NCI-H345 (cell line): ENCODE data around the gene ACYP2.
A peak's percentile ranks its signal among the peaks of the same experiment; 100 is the strongest.
"Not testable (repeated sequence)": the region's sequence is repeated elsewhere in the genome, so short reads cannot be mapped to it uniquely, and the experiment has no call there.

ENCODE experiments used
- DNase-seq: peaks from one replicate; lab custom pipeline; 2025; lab: John Stamatoyannopoulos, UW

The ACYP2 gene

DNA sequence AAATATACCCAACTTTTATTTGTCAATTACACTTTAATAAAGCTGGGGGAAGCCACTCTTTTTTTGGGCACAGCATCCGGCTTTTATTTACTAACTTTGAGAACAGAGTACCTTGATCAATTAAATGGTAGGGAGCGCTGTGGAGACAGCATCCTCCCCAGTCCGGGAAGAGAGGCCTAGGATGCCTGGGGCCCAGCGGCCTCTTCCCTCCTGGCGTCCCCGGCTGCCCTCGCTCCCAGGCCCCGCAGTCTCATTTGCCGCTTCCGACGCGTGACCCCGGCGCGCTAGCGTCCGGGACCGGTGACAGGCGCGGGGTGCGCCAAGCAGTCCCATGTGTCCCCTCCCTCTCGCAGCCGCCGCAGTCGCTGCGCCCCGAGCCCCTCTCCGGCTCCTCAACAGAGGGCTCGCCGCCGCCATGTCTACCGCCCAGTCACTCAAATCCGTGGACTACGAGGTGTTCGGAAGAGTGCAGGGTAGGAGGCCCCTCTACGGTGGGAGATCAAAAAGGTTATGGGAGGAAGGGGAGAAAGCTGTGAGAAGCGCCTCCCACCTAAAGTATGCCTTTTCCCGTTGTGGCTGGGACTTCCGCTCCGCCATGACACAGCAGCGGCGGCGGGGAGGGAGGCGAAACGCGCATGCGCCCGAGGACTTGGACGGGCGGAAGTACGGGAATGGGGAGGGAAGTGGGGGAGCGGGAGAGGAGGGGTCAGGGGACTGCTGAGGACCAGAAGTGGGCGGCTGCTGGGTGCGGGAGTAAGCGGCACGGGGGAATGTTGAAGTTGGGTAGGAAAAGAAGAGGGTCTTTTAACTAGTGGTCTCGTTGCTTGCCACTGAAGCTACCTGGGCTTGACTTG, at the start of gene ACYP2:
ACYP2 (plus strand) TSS at position 332 of the 854 bp plus-strand sequence.
- DNase-seq, result peak; percentile 97

DNA sequence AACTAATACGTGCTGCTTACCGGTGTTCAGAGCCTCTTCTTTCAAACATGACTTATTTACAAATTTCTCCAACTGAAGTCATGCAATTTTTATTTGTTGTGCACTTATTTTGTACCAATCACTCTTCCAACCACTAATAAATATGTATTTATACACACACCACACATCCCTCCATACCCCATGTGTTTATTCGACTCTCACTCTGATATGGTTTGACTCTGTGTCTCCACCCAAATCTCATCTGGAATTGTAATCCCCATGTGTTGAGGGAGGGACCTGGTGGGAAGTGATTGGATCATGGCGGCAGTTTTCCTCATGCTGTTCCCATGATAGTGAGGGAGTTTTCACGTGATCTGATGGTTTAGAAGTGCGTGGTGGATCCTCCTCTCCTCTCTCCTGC, 49.5 kb upstream of the ACYP2 start:
- DNase-seq, result no peak

DNA sequence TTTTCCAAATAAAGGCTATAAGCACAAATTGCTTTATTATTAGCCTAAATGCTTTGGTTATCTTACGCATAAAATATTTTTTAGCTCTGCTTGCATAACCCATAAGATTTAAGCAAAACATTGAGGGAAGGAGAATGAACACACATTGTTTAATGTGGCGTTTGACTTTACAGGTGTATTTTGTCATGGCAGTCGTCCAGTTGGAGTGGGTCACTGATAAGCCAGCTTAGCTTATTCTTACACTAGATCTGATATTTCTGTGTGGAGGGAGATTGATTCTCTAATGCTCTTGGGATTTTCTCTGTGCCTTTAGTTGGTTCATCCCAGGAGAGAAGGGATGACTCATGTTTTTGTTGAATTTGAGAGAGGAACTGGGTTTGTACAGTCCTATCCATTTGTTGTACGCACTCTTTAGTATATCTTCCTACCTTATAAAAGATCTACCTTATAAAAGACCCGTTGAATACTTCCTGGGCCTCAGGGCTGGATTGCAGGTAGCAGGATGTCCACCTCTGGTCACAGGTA, 47.5 kb upstream of the ACYP2 start:
- DNase-seq, result no peak

DNA sequence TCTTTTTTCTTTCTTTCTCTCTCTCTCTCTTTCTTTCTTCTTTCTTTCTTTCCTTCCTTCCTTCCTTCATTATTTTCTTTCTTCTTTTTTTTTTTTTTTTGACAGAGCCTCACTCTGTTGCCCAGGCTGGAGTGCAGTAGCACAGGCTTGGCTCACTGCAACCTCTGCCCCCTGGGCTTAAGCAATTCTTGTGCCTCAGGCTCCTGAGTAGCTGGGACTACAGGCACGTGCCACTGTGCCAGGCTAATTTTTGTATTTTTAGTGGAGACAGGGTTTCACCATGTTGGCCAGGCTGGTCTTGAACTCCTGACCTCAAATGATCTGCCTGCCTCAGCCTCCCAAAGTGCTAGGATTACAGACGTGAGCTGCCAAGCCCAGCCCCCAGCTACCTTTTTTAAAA, 42.9 kb upstream of the ACYP2 start:
- DNase-seq, result not testable (repeated sequence)

DNA sequence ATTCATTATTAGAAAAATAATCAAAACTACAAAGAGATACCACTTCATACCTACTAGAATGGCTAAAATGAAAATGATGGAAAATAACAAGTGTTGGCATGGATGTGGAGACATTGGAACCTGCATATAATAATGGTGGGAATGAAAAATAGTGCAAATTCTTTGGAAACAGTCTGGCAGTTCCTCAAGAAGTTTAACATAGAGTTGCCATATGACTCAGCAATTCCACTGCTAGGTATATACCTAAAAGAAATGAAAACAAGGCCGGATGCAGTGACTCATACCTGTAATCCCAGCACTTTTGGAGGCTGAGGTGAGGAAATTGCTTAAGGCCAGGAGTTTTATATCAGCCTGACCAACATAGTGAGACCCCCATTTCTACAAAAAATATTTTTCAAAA, 41.6 kb upstream of the ACYP2 start:
- DNase-seq, result no peak

DNA sequence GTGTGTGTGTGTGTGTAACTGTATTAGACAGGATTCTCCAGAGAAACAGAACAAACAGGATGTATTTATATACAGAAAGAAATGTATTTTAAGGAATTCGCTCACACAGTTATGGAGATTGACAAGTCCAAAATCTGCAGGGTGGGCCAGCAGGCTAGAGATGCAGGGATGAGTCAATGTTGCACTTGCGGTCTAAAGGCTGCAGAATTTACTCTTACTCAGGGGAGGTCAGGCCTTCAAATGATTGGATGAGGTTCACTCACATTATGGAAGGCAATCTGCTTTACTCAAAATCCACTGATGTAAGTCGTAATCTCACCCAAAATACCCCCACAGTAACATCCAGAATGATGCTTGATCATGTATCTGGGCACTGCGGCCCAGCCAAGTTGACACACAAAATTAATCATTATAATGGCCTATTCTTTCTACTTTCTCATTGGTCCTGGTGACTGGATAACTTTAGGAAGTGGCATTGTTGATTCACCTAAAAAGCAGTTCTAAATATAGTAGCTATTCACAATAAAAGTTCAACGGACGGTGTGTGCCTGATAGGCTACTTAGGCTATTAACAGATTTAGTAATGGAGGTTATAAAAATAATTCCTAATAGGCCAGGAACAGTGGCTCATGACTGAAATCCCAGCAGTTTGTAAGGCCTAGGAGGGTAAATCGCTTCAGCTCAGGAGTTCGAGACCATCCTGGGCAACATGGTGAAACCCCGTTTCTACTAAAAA, 40.6 kb upstream of the ACYP2 start:
- DNase-seq, result no peak

DNA sequence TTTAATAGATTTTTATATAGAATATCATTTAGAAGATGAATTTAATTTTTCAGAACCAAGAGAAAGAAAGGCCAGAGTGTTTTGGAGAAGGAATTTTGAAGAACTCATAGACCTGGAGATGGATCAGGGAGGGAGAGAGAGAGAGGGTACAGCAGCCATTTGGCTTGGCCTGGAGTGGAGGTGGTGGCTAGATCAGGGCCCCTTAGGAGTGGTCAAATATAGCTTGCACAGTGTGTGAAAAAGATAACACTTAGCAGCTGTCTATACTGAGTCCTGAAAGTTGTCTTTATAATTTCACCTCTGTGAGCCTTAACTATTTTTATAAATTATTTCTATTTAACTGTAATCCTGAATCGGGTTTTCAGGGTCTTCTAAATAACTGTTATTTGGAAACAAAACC, 38.8 kb upstream of the ACYP2 start:
- no peak for DNase-seq

DNA sequence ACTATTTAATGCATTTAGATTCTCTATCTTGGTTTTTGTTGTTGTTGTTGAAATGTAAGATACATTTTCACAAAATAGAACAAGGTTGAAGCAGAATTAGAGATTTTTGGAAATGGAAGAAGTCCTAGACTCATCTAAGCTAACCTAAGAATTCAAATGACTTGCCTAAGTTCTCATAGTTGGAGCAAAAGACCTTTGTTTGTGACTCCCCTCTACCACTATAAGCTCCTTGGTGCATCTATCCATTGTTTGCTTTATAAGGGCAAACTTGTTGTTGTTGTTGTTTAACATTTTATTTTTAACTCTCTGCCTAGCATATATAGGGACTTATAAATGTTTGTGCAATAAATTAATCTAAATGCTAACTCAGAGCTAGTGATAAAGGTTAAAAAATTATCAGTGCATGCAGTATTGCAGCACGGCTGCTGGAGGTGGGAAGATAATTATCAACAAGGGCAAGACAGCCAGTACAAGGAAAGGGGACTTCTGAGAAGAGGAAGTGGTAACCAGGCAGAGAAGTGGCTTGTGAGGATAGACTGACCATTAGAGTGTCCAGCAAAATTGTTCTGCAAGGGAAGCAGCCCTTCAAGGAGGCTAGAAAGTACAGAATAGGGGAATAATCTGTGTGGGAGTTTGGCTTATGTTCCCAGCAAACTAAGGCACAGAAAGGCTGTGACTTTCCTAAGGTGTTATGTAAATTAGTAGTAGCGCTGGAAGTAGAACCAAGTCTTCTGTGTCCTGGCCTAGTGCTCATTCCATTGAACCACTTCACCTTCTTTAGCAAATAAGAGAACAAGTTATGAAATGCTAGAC, 38.1 kb upstream of the ACYP2 start:
- DNase-seq, result no peak

DNA sequence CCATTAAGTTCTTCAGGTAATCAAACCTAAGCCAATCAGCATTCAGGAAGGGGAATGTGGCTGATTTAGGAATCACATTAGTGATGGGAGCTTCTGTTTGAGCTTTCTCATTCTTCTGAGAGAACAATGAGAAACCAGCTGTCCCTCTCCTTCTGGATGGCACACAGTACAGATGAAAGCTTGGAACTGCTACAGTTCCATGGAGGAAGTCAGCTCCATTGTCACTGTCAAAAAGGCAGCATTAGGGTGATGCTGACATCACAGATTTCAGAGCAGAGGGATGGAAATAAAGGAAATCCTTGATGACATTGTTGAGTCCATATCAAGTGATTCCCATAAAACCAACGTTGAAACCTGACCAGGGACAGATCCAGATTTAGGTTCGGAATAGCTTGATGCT, 36.1 kb upstream of the ACYP2 start:
- peak; percentile 46 for DNase-seq

DNA sequence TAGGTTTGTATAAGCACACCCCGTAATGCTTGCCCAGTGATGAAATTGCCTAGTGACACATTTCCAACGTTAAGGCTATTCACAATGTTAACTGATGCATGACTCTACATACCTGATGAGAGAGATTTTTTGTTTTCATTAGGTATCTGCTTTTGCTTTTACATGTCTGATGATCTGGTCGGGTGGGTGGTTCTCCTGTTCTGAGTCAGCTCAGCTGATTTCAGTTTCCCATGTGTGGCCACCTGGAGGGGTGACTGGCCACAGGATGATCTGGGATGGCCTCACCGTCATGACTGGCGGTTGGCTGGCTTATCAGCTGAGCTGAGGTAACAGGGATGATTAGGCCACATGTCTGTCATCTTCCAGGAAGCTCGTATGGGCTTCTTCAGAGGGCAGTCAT, 33.8 kb upstream of the ACYP2 start:
- peak; percentile 76 for DNase-seq

DNA sequence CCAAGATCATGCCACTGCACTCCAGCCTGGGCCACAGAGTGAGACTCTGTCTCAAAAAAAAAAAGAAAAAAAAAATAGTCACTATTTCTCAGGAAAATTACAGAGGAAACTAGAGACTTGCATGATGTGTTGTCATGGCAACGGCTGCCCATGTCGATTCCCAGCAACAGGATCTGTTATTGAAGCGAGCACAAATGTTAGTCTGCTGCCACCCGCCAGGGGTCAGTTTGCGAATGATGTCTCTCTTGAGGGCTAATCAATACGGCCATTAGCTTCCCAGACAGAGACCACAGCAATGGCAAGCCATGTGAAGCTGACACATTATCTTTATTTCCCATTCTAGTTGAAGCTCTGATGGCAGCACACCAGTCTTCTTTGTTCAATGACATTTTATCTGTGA, 32.4 kb upstream of the ACYP2 start:
- DNase-seq, result no peak

DNA sequence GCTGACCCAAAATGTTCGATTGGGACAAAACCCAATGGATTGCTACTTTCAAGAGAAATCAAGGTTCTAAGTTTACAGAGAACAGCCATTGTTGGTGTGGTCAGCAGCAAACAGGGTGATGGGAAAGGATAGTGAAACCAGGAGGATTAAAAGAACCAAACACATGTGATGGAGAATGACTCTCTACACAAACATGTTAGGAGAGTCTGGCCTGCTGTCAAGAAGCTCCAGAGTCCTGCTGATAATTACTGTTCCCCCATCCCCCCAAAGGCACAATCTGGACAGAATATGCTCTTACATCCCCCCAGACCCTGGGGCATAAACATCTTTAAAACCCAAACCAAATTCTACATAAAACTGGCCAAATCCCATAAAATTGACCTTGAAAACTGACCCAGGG, 32.0 kb upstream of the ACYP2 start:
- no peak for DNase-seq

DNA sequence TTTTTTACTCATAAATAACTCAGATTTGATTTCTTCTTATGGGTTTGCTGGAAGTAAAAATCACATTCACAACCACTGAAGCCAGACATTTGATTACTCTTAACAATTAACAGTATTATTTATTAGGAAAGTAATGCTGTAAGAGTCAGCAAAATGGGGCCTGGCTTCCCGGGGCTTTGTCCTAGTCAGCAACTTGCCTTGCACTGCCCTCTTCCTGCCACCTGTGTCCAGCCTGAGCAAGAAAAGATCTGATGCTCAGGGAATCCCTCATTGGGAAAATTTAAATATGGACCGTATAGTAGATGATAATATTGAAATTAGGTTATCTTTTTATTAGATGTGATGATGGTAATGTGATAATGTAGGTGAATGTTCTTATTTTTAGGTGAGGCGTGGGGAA, 30.8 kb upstream of the ACYP2 start:
- no peak for DNase-seq

DNA sequence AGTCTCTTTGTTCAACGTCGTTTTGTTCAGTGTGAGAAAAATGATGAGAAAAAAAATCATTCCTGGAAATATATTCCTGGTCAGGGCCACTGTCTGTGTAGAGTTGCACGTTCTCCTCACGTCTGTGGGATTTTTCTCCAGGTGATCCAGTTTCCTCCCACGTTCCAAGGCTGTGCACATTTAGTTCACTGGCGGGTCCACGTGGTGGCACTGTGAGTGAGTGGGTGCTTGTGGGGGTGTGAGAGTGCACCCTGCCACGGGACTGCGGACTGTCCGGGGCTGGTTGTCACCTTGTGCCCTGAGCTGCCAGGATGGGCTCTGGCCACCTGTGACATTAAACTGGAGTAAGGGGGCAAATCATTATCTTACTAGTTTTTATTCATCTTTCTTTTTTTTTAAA, 30.3 kb upstream of the ACYP2 start:
- no peak for DNase-seq

DNA sequence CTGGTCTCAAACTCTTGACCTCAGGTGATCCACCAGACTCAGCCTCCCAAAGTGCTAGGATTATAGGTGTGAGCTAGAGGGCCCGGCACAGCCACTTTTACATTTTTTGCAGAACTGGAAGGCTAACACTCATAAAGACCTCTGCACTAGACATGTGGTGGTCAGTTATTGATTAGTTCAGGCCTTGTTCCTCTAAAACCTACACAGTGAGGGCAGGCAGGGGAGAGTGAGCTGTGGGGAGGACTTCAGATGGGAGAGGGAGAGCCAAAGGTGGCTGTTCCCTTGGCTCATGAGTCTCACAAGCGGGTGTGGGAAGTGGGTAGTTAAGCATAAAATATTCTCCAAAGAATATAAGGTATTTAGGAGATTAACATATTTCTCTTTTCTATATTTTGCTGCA, 29.3 kb upstream of the ACYP2 start:
- no peak for DNase-seq

DNA sequence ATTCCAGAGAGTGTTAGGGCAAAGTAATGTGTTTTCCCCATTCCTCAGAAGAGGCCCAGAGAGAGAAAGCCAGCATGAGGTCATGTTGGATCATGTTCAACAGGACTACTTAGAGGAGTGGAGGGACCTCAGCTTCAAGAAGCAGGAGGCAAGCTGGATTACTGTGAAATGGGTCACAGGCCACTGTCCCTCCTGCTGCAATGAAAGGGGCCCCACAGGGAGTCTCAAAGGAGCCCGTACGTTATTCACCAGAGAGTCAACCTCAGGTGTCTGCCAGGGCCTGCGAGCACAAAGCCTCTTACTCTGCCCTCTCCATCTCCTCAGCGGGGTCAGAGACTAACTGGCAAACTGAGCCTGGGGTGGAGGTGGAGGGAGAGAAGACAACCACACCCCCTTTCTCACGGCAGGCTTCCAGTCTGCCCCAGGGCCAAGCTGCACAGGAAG, 27.2 kb upstream of the ACYP2 start:
- DNase-seq, result no peak

DNA sequence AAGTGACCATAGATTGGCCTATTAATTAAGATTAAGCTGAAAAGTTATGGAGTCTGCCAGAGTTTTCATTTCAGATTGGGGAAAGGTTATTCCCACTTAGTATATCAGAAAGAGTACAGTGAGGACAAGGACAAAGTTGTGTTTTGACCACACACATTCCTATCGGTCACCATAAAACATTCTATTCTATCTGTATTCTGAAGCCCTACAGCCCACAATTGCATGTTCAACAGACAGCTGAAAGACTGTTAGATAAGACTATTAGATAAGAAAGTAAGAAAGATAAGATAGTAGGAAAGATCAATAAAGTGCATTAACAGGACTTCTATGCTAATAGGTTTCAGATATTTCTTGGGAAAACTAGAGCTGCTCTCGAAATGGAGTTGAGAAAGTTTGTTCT, 26.7 kb upstream of the ACYP2 start:
- DNase-seq, result no peak

DNA sequence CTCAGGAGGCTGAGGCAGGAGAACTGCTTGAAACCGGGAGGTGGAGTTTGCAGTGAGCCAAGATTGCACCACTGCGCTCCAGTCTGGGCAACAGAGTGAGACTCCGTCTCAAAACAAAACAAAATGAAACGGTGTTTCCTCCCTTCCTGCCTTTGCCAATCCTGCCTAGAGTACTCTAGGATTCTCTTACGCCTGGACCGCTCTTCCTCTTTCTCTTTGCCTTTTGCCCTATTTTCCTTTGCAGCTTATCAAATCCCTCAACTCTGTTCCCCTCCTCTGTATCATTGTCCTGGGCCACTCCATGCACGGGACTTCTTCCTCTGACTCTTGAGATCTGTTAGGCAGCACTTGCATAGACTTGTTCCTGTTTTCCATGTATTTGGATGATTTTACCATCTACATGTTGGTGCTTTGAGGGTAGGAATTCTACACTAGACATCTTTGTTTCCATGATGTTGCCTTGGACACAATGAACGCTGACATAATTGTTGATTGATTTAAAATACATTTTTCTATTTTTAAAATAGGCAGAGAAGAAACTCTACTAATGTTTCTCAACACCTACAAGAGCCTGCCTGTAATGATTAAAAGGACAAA, 24.8 kb upstream of the ACYP2 start:
- DNase-seq, result no peak

DNA sequence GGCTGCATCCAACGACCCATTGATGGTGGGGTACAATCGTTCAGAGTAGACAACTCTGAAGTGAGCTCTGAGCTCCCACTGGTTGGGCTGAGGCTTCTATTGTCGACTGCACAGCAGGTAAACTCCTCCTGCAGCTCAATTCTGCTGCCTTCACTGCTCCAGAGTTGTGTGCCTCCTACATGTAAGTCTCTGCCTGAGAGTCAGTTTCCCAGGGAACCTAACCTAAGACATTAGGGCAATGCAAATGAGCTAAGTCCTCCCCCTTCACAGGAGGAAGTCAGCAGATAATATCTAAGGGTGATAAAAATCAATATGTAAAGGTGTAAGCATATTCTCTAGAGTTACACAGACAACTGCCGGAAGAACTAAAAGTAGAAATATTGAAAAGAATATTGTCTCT, 22.5 kb upstream of the ACYP2 start:
- DNase-seq, result peak; percentile 7

DNA sequence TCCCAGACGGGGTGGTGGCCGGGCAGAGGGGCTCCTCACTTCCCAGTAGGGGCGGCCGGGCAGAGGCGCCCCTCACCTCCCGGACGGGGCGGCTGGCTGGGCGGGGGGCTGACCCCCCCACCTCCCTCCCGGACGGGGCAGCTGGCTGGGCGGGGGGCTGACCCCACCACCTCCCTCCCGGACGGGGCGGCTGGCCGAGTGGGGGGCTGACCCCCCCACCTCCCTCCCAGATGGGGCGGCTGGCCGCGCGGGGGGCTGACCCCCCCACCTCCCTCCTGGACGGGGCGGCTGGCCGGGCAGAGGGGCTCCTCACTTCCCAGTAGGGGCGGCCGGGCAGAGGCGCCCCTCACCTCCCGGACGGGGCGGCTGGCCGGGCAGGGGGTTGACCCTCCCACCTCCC, 20.0 kb upstream of the ACYP2 start:
- DNase-seq, result not testable (repeated sequence)

DNA sequence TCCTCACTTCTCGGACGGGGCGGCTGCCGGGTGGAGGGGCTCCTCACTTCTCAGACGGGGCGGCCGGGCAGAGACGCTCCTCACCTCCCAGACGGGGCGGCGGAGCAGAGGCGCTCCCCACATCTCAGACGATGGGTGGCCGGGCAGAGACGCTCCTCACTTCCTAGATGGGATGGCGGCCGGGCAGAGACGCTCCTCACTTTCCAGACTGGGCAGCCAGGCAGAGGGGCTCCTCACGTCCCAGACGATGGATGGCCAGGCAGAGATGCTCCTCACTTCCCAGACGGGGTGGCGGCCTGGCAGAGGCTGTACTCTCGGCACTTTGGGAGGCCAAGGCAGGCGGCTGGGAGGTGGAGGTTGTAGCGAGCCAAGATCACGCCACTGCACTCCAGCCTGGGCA, 19.3 kb upstream of the ACYP2 start:
- DNase-seq, result not testable (repeated sequence)

DNA sequence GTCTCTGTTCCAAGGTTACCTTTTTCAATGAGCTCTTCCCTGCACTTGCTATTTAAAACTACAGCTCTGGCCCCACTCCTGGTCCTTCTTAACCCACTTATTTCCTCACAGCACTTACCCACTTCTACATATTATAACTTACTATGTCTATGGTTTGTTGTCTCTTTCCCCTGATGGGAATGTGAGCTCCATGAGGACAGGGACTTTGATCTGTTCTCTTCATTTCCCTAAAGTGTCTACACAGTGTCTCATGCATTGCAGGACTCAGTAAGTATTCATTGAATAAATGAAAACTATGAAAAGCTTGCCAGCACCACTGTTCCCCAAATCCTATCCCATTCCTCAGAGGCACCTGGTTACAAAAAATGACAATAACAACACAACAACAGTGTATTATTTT, 18.3 kb upstream of the ACYP2 start:
- DNase-seq, result no peak
